GM19351 (cell line): ENCODE results near the gene SORCS2.
"Not testable (repeated sequence)": the region's sequence is repeated elsewhere in the genome, so short reads cannot be mapped to it uniquely, and the experiment has no call there.

Source experiments
- ATAC-seq: cut with Tn5 transposase; IDR thresholded peaks from one replicate; pipeline ENCODE4 v1.9.1; 2021; ENCODE audit warnings: mild to moderate bottlenecking, moderate library complexity; ENCODE audit not compliant: unreplicated experiment

The SORCS2 gene

GRCh38 chr4:7199129-7199725 lies 6.9 kb downstream of the SORCS2 start:
- no peak for ATAC-seq

- ATAC-seq = no peak
Observed at GRCh38 chr4:7199771-7200441, 7.6 kb downstream of the SORCS2 start.

- ATAC-seq = no peak
Observed at GRCh38 chr4:7200801-7201200, 8.5 kb downstream of the SORCS2 start.

- no peak for ATAC-seq
Observed at GRCh38 chr4:7201420-7202305, 9.3 kb downstream of the SORCS2 start.

- ATAC-seq = no peak
Observed at GRCh38 chr4:7202411-7202810, 10.1 kb downstream of the SORCS2 start.

- ATAC-seq = no peak
Observed at GRCh38 chr4:7204656-7205387, 12.5 kb downstream of the SORCS2 start.

- no peak for ATAC-seq
Observed at GRCh38 chr4:7206385-7206784, 14.0 kb downstream of the SORCS2 start.

GRCh38 chr4:7206911-7207567 lies 14.7 kb downstream of the SORCS2 start:
- no peak for ATAC-seq

GRCh38 chr4:7207628-7208231 lies 15.4 kb downstream of the SORCS2 start:
- ATAC-seq = no peak

GRCh38 chr4:7208509-7209451 lies 16.4 kb downstream of the SORCS2 start:
- no peak for ATAC-seq

GRCh38 chr4:7209699-7210098 lies 17.4 kb downstream of the SORCS2 start:
- ATAC-seq = no peak

- no peak for ATAC-seq
Observed at GRCh38 chr4:7210824-7211223, 18.5 kb downstream of the SORCS2 start.

- no peak for ATAC-seq
Observed at GRCh38 chr4:7212101-7212674, 19.9 kb downstream of the SORCS2 start.

GRCh38 chr4:7212921-7213320 lies 20.6 kb downstream of the SORCS2 start:
- no peak for ATAC-seq

- no peak for ATAC-seq
Observed at GRCh38 chr4:7213807-7214206, 21.5 kb downstream of the SORCS2 start.

GRCh38 chr4:7214359-7214758 lies 22.0 kb downstream of the SORCS2 start:
- ATAC-seq = no peak

- not testable (repeated sequence) for ATAC-seq
Observed at GRCh38 chr4:7215187-7215586, 22.8 kb downstream of the SORCS2 start.

GRCh38 chr4:7217039-7217438 lies 24.7 kb downstream of the SORCS2 start:
- no peak for ATAC-seq
